Measurements from ENCODE around the gene PROCA1.
A peak's percentile ranks its signal among the peaks of the same experiment; 100 is the strongest.

The PROCA1 gene

GRCh38 chr17:28711723-28712031 lies at the start of gene PROCA1:
TSS of gene PROCA1 (minus strand) at chr17:28711888. CDS start at chr17:28711660, 228 bp downstream.
- DNase-seq = no peak

- DNase-seq = peak; percentile 69
Observed at GRCh38 chr17:28760601-28761562, 49.2 kb upstream of the PROCA1 start.

DNA sequence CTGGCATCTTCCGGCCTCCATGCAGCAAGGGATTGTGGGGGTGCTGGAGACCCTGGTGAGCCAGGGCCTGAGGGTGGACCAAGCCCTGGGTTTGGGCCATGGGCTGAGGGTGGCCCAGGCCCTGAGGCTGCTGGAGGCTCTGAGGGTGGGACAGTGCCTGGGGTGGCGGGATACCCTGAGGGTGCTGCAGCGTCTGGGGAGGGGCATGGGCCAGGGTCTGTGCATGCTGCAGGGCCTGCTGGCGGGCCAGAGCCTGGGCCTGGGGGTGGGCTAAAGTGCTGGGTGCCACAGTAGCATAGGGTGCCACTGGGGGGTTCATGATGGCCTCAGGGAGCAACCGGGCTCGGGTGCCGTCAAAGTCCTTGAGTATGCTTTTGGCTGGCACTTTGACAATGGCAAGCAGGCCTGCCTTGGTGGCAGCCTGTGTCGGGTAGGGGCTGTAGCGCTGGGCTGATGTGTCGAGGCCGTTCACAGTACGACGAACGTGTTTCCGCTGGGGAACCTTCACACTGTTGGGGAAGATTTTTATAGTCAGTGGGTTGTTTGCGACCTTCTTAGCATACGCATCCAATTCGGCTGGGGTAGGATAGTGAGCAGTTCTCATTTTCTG lies 47.7 kb upstream of the PROCA1 start:
- DNase-seq = no peak

- DNase-seq = no peak
Observed at GRCh38 chr17:28758411-28759121, 46.9 kb upstream of the PROCA1 start.

DNA sequence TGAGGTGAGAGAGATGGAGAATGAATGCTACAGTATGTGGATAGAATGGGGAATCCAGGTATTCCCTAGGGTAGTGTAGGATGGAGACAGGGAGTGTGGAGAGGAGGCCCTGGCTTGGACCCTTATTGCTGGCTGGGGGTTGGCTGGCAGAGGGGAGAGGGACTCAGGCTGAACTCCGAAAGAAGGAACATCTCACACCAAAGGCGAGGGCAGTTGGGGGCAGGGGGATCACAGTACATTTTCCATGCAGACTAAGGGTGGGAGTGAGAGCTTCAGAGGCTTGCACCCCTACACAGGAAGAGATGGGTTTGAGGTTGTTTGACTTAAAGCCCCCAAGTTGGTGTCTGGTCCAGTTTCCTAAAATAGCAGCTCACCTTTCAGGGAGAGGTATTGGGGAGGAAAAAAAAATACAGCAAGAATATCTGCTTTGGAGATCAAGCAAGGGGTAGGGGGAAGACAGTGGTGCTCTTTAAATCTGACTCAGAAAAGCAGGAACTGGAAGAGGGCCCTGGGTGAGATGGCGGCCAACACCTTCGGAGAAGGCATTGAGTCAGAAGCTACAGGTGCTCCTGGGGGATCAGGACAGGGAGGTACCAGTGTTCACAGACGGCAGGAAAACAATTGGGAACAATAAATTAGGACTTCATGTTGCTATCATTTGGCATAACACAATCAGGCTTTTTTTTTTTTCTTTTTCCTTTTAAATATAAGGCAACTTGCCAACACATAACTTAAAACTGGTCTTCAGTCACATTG lies 44.5 kb upstream of the PROCA1 start:
- no peak for DNase-seq

DNA sequence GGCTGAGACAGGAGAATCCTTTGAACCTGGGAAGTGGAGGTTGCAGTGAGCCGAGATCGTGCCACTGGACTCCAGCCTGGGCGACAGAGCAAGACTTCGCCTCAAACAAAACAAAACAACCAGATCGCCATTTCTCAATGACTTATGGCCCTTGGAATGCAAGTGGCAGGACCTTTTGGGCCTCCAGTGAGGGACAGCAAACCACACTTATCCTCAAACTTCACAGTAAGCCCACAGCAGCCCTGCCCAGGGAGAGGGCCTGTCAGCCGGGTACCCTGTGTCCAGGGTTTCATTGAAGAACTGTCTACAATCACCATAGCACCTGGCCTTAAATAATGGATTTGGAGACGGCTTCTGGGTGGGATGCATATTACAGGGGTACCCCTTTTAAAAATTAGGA lies 43.8 kb upstream of the PROCA1 start:
- DNase-seq = no peak

DNA sequence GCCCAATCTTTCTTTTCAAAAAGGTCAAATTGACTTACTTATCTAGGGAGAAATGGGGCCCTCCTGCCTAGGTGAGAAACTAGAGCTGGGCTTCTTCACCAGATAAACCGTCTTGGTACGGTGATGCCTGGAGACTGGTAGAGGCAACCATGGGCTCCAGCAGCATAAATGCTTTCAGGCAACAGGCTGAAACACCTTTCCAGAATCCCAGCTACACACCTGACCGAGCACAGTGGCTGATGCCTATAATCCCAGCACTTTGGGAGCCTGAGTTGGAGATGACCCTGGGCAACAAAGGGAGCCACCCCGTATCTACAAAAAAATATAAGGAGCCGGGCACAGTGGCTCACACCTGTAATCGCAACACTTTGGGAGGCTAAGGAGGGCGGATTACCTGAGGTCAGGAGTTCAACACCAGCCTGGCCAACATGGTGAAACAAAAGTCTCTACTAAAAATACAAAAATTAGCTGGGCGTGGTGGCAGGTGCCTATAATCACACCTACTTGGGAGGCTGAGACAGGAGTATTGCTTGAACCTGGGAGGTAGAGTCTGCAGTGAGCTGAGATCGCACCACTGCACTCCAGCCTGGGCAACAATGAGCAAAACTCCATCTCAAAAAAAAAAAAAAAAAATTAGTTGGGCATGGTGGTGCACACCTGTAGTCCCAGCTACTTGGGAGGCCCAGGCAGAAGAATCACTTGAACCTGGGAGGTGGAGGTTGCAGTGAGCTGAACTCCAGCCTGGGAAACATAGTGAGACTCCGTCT lies 40.1 kb upstream of the PROCA1 start:
- DNase-seq = no peak

DNA sequence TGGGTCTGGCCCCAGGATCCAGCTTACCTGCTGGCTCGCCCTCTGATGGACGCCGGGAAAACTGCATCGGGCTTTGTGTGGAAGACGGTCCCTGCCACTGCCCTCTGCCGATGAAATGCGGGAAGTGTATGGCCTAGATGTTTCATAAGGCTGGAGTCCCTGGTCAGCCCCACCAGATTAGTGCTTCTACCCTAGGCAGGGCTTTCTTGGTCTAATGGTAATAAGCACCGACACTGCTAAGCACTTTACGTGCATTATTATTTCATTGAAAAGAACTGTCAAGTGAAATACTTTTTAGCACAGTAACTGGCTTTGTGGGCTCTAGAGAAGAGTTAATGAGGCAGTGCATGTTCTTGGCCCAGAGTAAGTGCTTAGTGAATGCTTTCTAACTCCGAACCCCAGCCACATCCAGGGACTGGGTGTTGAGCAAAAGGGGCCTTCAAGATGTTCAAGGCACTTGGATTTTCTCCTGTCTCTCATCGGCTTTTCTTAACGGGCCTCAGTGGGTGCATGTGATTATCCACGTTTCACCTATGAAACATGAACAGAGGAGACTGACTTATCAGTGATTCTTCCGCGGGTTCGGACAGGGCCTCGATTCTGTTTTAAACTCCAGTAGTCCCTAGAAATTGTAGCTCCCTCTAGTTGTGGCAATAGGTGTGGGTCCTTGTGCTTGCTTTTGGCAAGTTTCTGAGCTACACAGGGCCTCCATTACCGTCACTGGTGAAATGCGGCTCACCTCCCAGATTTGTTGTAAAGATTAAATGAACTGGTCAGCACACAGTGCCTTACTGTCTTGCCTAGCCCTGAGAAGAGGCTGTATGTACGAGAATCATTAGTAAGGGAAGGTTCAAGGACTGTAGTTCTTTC lies 38.7 kb upstream of the PROCA1 start:
- peak; percentile 70 for DNase-seq

- DNase-seq = no peak
Observed at GRCh38 chr17:28749516-28750177, 38.0 kb upstream of the PROCA1 start.

- DNase-seq = no peak
Observed at GRCh38 chr17:28748852-28749515, 37.3 kb upstream of the PROCA1 start.

DNA sequence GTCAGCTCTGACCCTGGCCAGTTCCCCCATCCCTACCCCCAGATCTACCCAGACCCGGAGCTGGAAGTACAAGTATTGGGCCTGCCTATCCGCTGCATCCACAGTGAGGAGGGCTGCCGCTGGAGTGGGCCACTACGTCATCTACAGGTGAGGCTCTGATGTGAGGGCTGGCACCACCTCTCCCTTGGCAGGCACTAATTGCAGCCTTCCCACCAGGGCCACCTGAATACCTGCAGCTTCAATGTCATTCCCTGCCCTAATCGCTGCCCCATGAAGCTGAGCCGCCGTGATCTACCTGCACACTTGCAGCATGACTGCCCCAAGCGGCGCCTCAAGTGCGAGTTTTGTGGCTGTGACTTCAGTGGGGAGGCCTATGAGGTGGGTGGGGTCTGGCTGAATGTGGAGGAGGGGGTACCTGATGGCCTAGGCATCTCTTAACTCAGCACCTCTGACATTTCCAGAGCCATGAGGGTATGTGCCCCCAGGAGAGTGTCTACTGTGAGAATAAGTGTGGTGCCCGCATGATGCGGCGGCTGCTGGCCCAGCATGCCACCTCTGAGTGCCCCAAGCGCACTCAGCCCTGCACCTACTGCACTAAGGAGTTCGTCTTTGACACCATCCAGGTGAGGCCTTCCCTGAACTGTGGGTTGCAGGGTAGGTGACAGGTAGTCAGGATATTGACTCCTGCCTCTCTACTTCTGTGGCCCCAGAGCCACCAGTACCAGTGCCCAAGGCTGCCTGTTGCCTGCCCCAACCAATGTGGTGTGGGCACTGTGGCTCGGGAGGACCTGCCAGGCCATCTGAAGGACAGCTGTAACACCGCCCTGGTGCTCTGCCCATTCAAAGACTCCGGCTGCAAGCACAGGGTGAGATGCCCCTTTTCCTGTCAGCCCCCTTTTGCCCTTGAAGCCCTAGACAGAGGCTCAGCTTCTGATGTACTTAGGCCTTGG lies 36.4 kb upstream of the PROCA1 start:
- DNase-seq = no peak

- DNase-seq = peak; percentile 73
Observed at GRCh38 chr17:28747051-28747691, 35.5 kb upstream of the PROCA1 start.

DNA sequence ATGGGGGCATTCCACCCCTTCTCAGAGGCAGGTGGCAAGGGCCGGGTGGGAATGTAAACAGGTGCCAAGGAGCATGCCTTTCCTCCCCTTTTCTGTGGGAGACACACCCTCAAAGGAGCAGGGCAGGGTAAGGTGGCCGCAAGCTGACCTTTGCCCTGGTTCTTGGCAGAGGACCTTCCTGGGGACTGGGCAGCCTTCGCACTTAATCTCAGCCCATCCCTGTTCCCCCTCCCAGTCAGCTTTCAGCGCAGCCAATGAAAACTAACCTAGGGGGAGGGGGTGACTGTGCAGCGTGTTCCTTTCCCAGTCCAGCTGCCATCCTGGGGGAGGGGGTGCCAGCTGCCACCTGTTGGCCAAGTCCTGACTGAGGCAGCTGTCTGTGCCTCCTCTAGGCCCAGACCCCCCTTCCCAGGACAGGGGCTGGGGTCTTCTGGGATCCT lies 34.9 kb upstream of the PROCA1 start:
- peak; percentile 52 for DNase-seq

- peak; percentile 61 for DNase-seq
Observed at GRCh38 chr17:28745786-28746411, 34.2 kb upstream of the PROCA1 start.

- no peak for DNase-seq
Observed at GRCh38 chr17:28744972-28745785, 33.5 kb upstream of the PROCA1 start.

- DNase-seq = no peak
Observed at GRCh38 chr17:28744104-28744971, 32.6 kb upstream of the PROCA1 start.

All from DMS79 (cell line).